ACC112 (cell line): Measurements from ENCODE around the gene FCHO1.

Source experiments
- H2AFZ ChIP-seq: fragments of 200-600 bp; sonication (generic); one replicate; pipeline ENCODE4 v1.6.0; 2017; ENCODE audit warnings: antibody characterized with exemption, low read length; ENCODE audit not compliant: unreplicated experiment
- H3K27ac ChIP-seq: fragments of 200-600 bp; sonication (generic); 2 replicates; pipeline ENCODE4 v1.5.1; 2014; ENCODE audit warnings: low read depth, mild to moderate bottlenecking, antibody characterized with exemption, low read length, moderate library complexity
- H3K27me3 ChIP-seq: fragments of 200-600 bp; sonication (generic); 2 replicates; pipeline ENCODE4 v1.6.1; 2014; ENCODE audit warnings: mild to moderate bottlenecking, antibody characterized with exemption, low read length, moderate library complexity, mixed read lengths; ENCODE audit not compliant: insufficient read depth
- H3K36me3 ChIP-seq: fragments of 200-600 bp; sonication (generic); 2 replicates; pipeline ENCODE4 v1.6.1; 2016; ENCODE audit warnings: mild to moderate bottlenecking, antibody characterized with exemption, low read length, moderate library complexity, mixed read lengths; ENCODE audit not compliant: insufficient read depth
- H3K4me1 ChIP-seq: fragments of 200-600 bp; sonication (generic); one replicate; pipeline ENCODE4 v1.6.1; 2016; ENCODE audit warnings: low read length, mixed read lengths; ENCODE audit not compliant: insufficient read depth, unreplicated experiment, control insufficient read depth
- H3K4me3 ChIP-seq: fragments of 200-600 bp; sonication (generic); 2 replicates; pipeline ENCODE4 v1.5.1; 2014; ENCODE audit warnings: mild to moderate bottlenecking, low read depth, low read length
- H3K79me2 ChIP-seq: fragments of 200-600 bp; sonication (generic); one replicate; pipeline ENCODE4 v1.6.0; 2016; ENCODE audit warnings: low read length; ENCODE audit not compliant: control insufficient read depth, unreplicated experiment, insufficient read depth

The FCHO1 gene

GRCh38 chr19:17721111-17721628 lies 30.1 kb upstream of the FCHO1 start:
- Histone ChIP-seq H3K79me2 (peaks cover 55% of the 10 kb centered on the region), H3K36me3 (no peaks in the 10 kb centered on the region), H3K4me3 (peak overlapping the region; percentile 80), H3K4me1 (peaks cover 28% of the 10 kb centered on the region), H3K27ac (peak overlapping the region; percentile 60; the same call in 1 of the 2 replicates), H2AFZ (no peak overlapping the region), H3K27me3 (no peaks in the 10 kb centered on the region)

DNA sequence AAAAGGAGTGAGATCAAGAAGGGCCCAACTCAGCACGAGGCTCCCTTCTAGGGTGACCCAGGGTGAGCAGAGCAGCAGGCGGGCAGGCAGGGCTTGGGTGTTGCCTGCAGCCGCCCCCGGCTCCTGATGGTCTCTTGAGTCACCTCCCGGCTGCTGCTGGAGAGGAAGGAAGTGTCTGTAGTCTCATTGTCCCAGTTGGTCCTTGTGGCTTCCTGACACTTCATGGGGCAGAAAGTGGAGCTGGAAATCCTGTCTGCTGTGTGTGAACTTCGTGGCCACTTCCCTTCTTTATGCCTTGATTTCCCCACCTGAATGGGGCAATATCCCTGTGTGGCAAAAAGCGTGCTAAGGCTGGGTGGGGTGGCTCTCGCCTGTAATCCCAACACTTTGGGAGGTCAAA lies 29.5 kb upstream of the FCHO1 start:
- Histone ChIP-seq H3K4me1 (peaks cover 28% of the 10 kb centered on the region), H3K27ac (peak overlapping the region; percentile 60; the same call in 1 of the 2 replicates), H3K36me3 (no peaks in the 10 kb centered on the region), H3K27me3 (no peaks in the 10 kb centered on the region), H3K79me2 (peaks cover 58% of the 10 kb centered on the region), H2AFZ (no peak overlapping the region), H3K4me3 (peak overlapping the region; percentile 80)

GRCh38 chr19:17722655-17723240 lies 28.5 kb upstream of the FCHO1 start:
- Histone ChIP-seq H2AFZ (no peak overlapping the region), H3K36me3 (no peaks in the 10 kb centered on the region), H3K4me1 (peaks cover 24% of the 10 kb centered on the region), H3K79me2 (peaks cover 58% of the 10 kb centered on the region), H3K27ac (no peak overlapping the region; the same call in 1 of the 2 replicates), H3K27me3 (no peaks in the 10 kb centered on the region), H3K4me3 (no peak overlapping the region)

DNA sequence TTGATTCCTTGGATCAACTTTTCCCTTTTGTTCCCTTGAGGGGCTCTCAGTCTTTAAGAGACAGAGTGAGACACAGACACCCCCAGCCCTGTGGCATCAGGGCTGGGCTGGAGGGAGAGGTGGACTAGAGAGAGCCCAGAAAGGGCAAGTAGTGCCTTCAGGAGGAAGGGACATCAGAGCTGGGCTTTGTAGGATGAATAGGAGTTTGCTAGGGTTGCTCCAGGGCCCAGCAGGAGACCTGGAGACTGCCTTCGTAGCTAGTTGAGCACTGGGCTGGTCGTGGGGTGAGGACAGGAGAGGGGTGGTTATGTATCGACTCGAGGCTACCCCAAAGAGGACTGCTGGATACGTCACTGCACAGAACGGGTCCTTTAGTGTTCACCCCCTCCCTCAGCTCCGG lies 26.6 kb upstream of the FCHO1 start:
- H3K27me3 ChIP-seq = no peaks in the 10 kb centered on the region
- H3K79me2 ChIP-seq = peaks cover 65% of the 10 kb centered on the region
- H2AFZ ChIP-seq = no peak overlapping the region
- H3K27ac ChIP-seq = no peak overlapping the region
- no peak overlapping the region for H3K4me3 ChIP-seq
- H3K36me3 ChIP-seq = no peaks in the 10 kb centered on the region
- peaks cover 24% of the 10 kb centered on the region for H3K4me1 ChIP-seq

DNA sequence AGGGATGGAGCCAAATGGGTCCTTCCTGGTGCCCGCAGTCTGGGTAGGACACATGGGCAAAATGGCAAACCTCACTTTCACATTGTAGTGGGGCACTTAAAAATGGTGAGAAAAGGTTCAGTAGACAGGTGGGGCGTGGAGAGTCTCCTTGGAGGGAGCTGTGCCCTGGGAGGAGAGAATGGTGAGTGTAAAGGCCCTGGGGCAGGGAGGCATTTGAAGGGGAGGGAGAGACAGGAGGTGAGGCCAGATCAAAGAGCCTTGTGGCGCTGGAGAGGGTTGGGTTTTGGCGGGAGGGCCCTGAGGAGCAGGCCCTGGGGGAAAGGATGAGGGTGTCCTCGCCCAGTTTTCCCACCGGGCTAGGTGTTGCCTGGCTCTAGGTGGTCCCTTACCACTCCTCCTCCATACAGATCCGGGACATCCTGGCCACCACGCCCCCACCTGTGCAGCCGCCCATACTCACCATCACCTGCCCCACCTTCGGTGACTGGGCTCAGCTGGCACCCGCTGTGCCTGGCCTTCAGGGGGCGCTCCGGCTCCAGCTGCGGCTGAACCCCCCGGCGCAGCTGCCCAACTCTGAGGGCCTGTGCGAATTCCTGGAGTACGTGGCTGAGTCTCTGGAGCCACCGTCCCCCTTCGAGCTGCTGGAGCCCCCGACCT lies 25.7 kb upstream of the FCHO1 start:
- no peaks in the 10 kb centered on the region; the same call in 1 of the 2 replicates for H3K36me3 ChIP-seq
- peaks cover 64% of the 10 kb centered on the region for H3K79me2 ChIP-seq
- H3K27ac ChIP-seq = no peak overlapping the region
- no peak overlapping the region for H2AFZ ChIP-seq
- H3K27me3 ChIP-seq = no peaks in the 10 kb centered on the region
- H3K4me1 ChIP-seq = peaks cover 24% of the 10 kb centered on the region
- H3K4me3 ChIP-seq = no peak overlapping the region

GRCh38 chr19:17726136-17726741 lies 25.0 kb upstream of the FCHO1 start:
- Histone ChIP-seq H3K27me3 (no peaks in the 10 kb centered on the region), H3K4me1 (peaks cover 17% of the 10 kb centered on the region), H3K36me3 (peaks cover 2% of the 10 kb centered on the region), H2AFZ (no peak overlapping the region), H3K4me3 (no peak overlapping the region), H3K27ac (no peak overlapping the region), H3K79me2 (peaks cover 62% of the 10 kb centered on the region)

DNA sequence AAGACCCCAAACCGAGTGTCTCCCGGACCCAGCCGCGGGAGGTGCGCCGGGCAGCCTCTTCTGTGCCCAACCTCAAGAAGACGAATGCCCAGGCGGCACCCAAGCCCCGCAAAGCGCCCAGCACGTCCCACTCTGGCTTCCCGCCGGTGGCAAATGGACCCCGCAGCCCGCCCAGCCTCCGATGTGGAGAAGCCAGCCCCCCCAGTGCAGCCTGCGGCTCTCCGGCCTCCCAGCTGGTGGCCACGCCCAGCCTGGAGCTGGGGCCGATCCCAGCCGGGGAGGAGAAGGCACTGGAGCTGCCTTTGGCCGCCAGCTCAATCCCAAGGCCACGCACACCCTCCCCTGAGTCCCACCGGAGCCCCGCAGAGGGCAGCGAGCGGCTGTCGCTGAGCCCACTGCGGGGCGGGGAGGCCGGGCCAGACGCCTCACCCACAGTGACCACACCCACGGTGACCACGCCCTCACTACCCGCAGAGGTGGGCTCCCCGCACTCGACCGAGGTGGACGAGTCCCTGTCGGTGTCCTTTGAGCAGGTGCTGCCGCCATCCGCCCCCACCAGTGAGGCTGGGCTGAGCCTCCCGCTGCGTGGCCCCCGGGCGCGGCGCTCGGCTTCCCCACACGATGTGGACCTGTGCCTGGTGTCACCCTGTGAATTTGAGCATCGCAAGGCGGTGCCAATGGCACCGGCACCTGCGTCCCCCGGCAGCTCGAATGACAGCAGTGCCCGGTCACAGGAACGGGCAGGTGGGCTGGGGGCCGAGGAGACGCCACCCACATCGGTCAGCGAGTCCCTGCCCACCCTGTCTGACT lies 24.1 kb upstream of the FCHO1 start:
- Histone ChIP-seq H3K4me3 (no peak overlapping the region), H2AFZ (no peak overlapping the region), H3K27ac (no peak overlapping the region), H3K4me1 (peaks cover 8% of the 10 kb centered on the region), H3K79me2 (peaks cover 61% of the 10 kb centered on the region), H3K36me3 (peaks cover 3% of the 10 kb centered on the region), H3K27me3 (no peaks in the 10 kb centered on the region)

DNA sequence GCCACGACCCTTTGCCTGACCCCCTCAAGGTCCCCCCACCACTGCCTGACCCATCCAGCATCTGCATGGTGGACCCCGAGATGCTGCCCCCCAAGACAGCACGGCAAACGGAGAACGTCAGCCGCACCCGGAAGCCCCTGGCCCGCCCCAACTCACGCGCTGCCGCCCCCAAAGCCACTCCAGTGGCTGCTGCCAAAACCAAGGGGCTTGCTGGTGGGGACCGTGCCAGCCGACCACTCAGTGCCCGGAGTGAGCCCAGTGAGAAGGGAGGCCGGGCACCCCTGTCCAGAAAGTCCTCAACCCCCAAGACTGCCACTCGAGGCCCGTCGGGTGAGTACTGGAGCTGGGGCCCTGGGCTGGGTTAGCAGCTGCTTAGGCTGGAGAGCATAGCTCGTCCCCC lies 23.4 kb upstream of the FCHO1 start:
- Histone ChIP-seq H2AFZ (no peak overlapping the region), H3K79me2 (peaks cover 64% of the 10 kb centered on the region), H3K36me3 (peaks cover 3% of the 10 kb centered on the region), H3K4me1 (peaks cover 2% of the 10 kb centered on the region), H3K27ac (no peak overlapping the region), H3K4me3 (no peak overlapping the region), H3K27me3 (no peaks in the 10 kb centered on the region)

DNA sequence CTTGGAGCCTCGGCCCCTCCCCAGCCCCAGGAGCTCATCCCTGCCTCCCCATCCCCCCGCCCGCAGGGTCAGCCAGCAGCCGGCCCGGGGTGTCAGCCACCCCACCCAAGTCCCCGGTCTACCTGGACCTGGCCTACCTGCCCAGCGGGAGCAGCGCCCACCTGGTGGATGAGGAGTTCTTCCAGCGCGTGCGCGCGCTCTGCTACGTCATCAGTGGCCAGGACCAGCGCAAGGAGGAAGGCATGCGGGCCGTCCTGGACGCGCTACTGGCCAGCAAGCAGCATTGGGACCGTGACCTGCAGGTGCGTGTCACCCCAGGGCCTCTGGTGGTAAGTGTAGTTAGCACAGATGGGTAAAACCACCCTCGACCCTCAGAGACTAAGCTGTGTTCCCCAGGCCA lies 18.1 kb upstream of the FCHO1 start:
- Histone ChIP-seq H3K4me1 (no peaks in the 10 kb centered on the region), H3K4me3 (no peak overlapping the region), H3K36me3 (peaks cover 3% of the 10 kb centered on the region), H3K79me2 (peaks cover 38% of the 10 kb centered on the region), H2AFZ (no peak overlapping the region), H3K27me3 (no peaks in the 10 kb centered on the region), H3K27ac (no peak overlapping the region)

DNA sequence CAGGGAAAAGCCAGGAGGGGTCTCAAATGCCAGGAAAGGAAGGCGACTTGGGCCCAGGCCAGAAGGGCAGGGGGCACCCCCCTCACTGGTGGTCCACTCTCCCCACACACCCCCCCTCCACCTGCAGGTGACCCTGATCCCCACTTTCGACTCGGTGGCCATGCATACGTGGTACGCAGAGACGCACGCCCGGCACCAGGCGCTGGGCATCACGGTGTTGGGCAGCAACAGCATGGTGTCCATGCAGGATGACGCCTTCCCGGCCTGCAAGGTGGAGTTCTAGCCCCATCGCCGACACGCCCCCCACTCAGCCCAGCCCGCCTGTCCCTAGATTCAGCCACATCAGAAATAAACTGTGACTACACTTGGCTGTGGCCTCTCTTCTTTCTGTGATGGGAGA lies 17.1 kb upstream of the FCHO1 start:
- Histone ChIP-seq H3K4me1 (no peaks in the 10 kb centered on the region), H3K27me3 (no peaks in the 10 kb centered on the region), H3K79me2 (peaks cover 29% of the 10 kb centered on the region), H3K36me3 (peaks cover 3% of the 10 kb centered on the region), H3K4me3 (no peak overlapping the region), H3K27ac (no peak overlapping the region), H2AFZ (no peak overlapping the region)
